Measurements from ENCODE around the gene ANKRD28. TPM values are rescaled to one million over a fixed set of nuclear protein-coding genes. Genes with fewer than 3 reads are reported as not detected.

The ANKRD28 gene
- total RNA-seq, 1 experiment from 2014 or later, result 47.5 TPM

GRCh38 chr3:15679306-15679705, 118.5 kb downstream of the ANKRD28 start:
- Histone ChIP-seq H2AFZ (ENCODE audit: low read depth, low read length, poor library complexity, severe bottlenecking) (no peak overlapping the region), H4K20me1 (ENCODE audit: insufficient read depth) (no peaks in the 10 kb centered on the region), H3K9me2 (ENCODE audit: insufficient read depth) (no peaks in the 10 kb centered on the region), H3K9me3 (ENCODE audit: control insufficient read depth in 1 of 2, insufficient read depth in 1 of 2, low read depth in 1 of 2, low read length in 2 of 2) (no peaks in the 10 kb centered on the region), H3K27me3 (ENCODE audit: insufficient read depth, low read length) (no peaks in the 10 kb centered on the region), H3K9ac (ENCODE audit: low read length) (no peak overlapping the region), H3K4me1 (ENCODE audit: control insufficient read depth in 1 of 2, insufficient read depth in 2 of 2, low read length in 2 of 2) (no peaks in the 10 kb centered on the region), H3K27ac (ENCODE audit: low read depth, low read length) (no peak overlapping the region), H3K79me2 (ENCODE audit: insufficient read depth, low read length) (no peaks in the 10 kb centered on the region), H3K4me3 (replicated peaks in 1 of 2; ENCODE audit: low read depth in 1 of 2, low read length in 2 of 2) (no peak overlapping the region), H3K4me2 (ENCODE audit: low read length) (no peak overlapping the region), H3K36me3 (ENCODE audit: control insufficient read depth in 1 of 2, insufficient read depth in 2 of 2, low read length in 2 of 2) (peaks cover 15 to 22% of the 10 kb centered on the region in 2 experiments; a peak in 3 of 4 replicates)
- RAD21 ChIA-PET (ENCODE audit: low non-redundant PET in 1 of 2, low total read pairs in 2 of 2, uncharacterized antibody in 2 of 2, unreplicated experiment in 2 of 2), result no interaction called here
- ATAC-seq (no peak), DNase-seq (ENCODE audit: low read depth, low spot score) (no peak)
- TF ChIP-seq CTCF (IDR thresholded peaks at IDR 0.05 in 2 of 3, conservative IDR thresholded peaks at IDR 0.05 in 1 of 3; ENCODE audit: borderline replicate concordance in 1 of 3, insufficient read depth in 1 of 3, low read depth in 2 of 3, low read length in 2 of 3), result no peak
- TF ChIP-seq SRF (IDR thresholded peaks at IDR 0.05; ENCODE audit: low read depth), result no peak
- TF ChIP-seq SIN3A (IDR thresholded peaks at IDR 0.05; ENCODE audit: low read depth), result no peak
- no peak for TF ChIP-seq YY1 (IDR thresholded peaks at IDR 0.05; ENCODE audit: extremely low read depth, insufficient replicate concordance, low read depth, low read length)
- TF ChIP-seq POLR2A (IDR thresholded peaks at IDR 0.05; ENCODE audit: borderline replicate concordance, extremely low read depth, insufficient read depth, insufficient read length), result no peak
- intact Hi-C loops (cut with micrococcal nuclease), result no loop called here
- no TSS peak for BruUV-seq (replicated peaks)
- POLR2A ChIA-PET, result no interaction called here
- CTCF ChIA-PET, result no interaction called here

- Histone ChIP-seq H3K9me3 (ENCODE audit: control insufficient read depth in 1 of 2, insufficient read depth in 1 of 2, low read depth in 1 of 2, low read length in 2 of 2) (no peaks in the 10 kb centered on the region), H3K4me2 (ENCODE audit: low read length) (no peak overlapping the region), H3K9ac (ENCODE audit: low read length) (no peak overlapping the region), H3K27ac (ENCODE audit: low read depth, low read length) (no peak overlapping the region), H3K79me2 (ENCODE audit: insufficient read depth, low read length) (no peaks in the 10 kb centered on the region), H2AFZ (ENCODE audit: low read depth, low read length, poor library complexity, severe bottlenecking) (no peak overlapping the region), H3K4me3 (replicated peaks in 1 of 2; ENCODE audit: low read depth in 1 of 2, low read length in 2 of 2) (no peak overlapping the region), H3K27me3 (ENCODE audit: insufficient read depth, low read length) (no peaks in the 10 kb centered on the region), H3K9me2 (ENCODE audit: insufficient read depth) (no peaks in the 10 kb centered on the region), H4K20me1 (ENCODE audit: insufficient read depth) (no peaks in the 10 kb centered on the region), H3K4me1 (ENCODE audit: control insufficient read depth in 1 of 2, insufficient read depth in 2 of 2, low read length in 2 of 2) (no peaks in the 10 kb centered on the region), H3K36me3 (ENCODE audit: control insufficient read depth in 1 of 2, insufficient read depth in 2 of 2, low read length in 2 of 2) (peaks cover 13 to 14% of the 10 kb centered on the region in 2 experiments; a peak in 3 of 4 replicates)
- no peak for DNase-seq (ENCODE audit: low read depth, low spot score)
- TF ChIP-seq ATF3 (IDR thresholded peaks at IDR 0.05), result no peak
- CTCF ChIA-PET, result no interaction called here
- POLR2A ChIA-PET, result no interaction called here
- BruUV-seq (replicated peaks), result no TSS peak
- RAD21 ChIA-PET (ENCODE audit: low non-redundant PET in 1 of 2, low total read pairs in 2 of 2, uncharacterized antibody in 2 of 2, unreplicated experiment in 2 of 2), result no interaction called here
- ATAC-seq, result no peak
- intact Hi-C loops (cut with micrococcal nuclease), result no loop called here
These were observed 121.5 kb downstream of the ANKRD28 start for GRCh38 chr3:15676259-15676658.
